A673 (cell line): ENCODE results near the gene CDK12. TPM values are rescaled to one million over a fixed set of nuclear protein-coding genes. Genes with fewer than 3 reads are reported as not detected.
A peak's percentile ranks its signal among the peaks of the same experiment; 100 is the strongest.

ENCODE experiments used
- BruUV-seq: library from RNA; stranded (reverse); fragments of 400-500 nt; replicated peaks from 2 replicates; lab custom pipeline; 2021; lab: Mats Ljungman, UMichigan
- CTCF ChIA-PET: fragments of 300-600 bp; sonication (Branson Sonifier 250); formaldehyde crosslinking; loops from one replicate; lab custom pipeline; 2022; ENCODE audit warnings: antibody characterized with exemption; lab: Charles Lee
- POLR2A ChIA-PET: fragments of 300-600 bp; sonication (Branson Sonifier 250); formaldehyde crosslinking; loops from one replicate; lab custom pipeline; 2022; ENCODE audit warnings: antibody characterized with exemption; ENCODE audit not compliant: low non-redundant PET; lab: Charles Lee
- DNase-seq: peaks from one replicate; pipeline ENCODE4 v3.0.0-alpha.2; 2015; ENCODE audit warnings: low spot score
- H3K27ac ChIP-seq: fragments of 200-600 bp; sonication (generic); 2 replicates; pipeline ENCODE4 v1.5.1; 2016; ENCODE audit warnings: mixed run types, low read depth, mild to moderate bottlenecking, mixed read lengths, antibody characterized with exemption, low read length; ENCODE audit not compliant: poor library complexity, severe bottlenecking
- H3K27me3 ChIP-seq: fragments of 200-600 bp; sonication (generic); replicated peaks from 2 replicates; pipeline ENCODE4 v1.6.1; 2017; ENCODE audit warnings: mixed run types, low read depth, mild to moderate bottlenecking, mixed read lengths, antibody characterized with exemption, low read length; ENCODE audit not compliant: insufficient read depth, poor library complexity
- H3K36me3 ChIP-seq: fragments of 200-600 bp; sonication (generic); 2 replicates; pipeline ENCODE4 v1.6.1; 2016; ENCODE audit warnings: mixed run types, mild to moderate bottlenecking, mixed read lengths, antibody characterized with exemption, low read length; ENCODE audit not compliant: insufficient read depth, poor library complexity, severe bottlenecking
- H3K4me1 ChIP-seq: fragments of 200-600 bp; sonication (generic); 2 replicates; pipeline ENCODE4 v1.6.1; 2017; ENCODE audit warnings: mixed run types, mild to moderate bottlenecking, mixed read lengths, antibody characterized with exemption, low read length; ENCODE audit not compliant: insufficient read depth, poor library complexity, severe bottlenecking
- H3K4me3 ChIP-seq: fragments of 200-600 bp; sonication (generic); 2 replicates; pipeline ENCODE4 v1.5.1; 2016; ENCODE audit warnings: low read depth, mixed run types, mild to moderate bottlenecking, mixed read lengths, low read length; ENCODE audit not compliant: poor library complexity, severe bottlenecking
- H3K9me3 ChIP-seq: fragments of 200-600 bp; sonication (generic); 2 replicates; pipeline ENCODE4 v1.6.1; 2016; ENCODE audit warnings: mixed run types, low read depth, mild to moderate bottlenecking, mixed read lengths, antibody characterized with exemption, low read length; ENCODE audit not compliant: poor library complexity, severe bottlenecking
- CTCF ChIP-seq: fragments of 300-800, 200-600 bp; sonication (generic); conservative IDR thresholded peaks from 2 replicates; pipeline ENCODE4 v1.5.1; 2017; ENCODE audit warnings: low read depth, mild to moderate bottlenecking, antibody characterized with exemption, low read length, moderate library complexity, mixed read lengths
- EZH2 ChIP-seq: fragments of 200-600 bp; sonication (generic); IDR thresholded peaks from 2 replicates; pipeline ENCODE4 v1.6.1; 2017; ENCODE audit warnings: borderline replicate concordance, low read depth, mild to moderate bottlenecking, mixed read lengths, antibody characterized with exemption, low read length; ENCODE audit not compliant: poor library complexity, severe bottlenecking
- intact Hi-C: fragments of 100-400 bp; cut with micrococcal nuclease; formaldehyde crosslinking; loops from one replicate; pipeline ENCODE4 v1.10.0; 2022; ENCODE audit not compliant: unreplicated experiment
- total RNA-seq: library from RNA; stranded (reverse); gene quantifications from 2 replicates; pipeline ENCODE4 v1.2.3, GENCODE V29; 2021

CDK12 gene
- total RNA-seq, 1 experiment from 2014 or later: 43.5 TPM

DNA sequence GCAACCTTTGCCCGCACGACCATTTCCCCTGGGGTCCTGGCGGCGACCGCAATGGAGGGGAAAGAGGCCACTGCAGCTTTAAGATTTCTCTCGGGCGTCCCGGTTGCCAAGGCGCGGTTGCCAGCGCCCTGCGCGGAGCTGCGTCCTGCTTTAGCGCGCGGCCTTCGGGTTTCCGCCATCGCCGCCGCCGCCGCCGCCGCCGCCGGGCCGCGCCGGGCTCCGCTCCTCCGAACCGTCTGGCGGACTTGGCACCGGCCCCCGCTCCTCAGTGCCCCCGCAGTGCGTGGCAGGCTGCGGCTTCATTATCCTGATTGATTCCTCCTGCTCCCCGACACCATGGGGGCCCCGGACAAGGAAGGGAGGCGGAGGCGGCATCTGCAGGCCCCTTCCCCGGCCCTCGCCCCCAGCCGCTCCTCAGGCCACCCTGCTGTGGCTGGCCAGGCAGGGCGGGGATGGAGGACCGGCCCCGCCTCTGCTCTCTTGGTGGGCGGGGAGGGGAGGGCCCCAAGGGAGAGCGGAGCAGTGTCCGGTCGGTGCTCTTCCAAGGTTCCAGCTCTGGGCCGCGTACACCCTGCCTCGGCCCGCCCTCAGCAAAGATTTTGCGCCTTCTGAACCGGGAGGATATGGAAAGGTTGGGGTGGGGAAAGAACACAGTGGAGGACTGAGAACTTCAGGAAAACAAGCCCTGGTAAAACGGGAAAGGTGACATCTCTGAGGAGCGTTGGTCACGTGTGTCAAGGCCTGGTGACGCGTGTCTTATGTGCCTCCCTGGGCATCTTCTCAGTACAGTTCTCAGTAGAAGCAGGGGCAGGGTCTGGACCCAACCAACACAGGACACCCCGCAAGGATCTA, 112.4 kb downstream of the CDK12 start:
- intact Hi-C loops: no loop called here
- H3K4me3 ChIP-seq: peak overlapping the region; percentile 49
- H3K27me3 ChIP-seq: no peaks in the 10 kb centered on the region
- ChIA-PET CTCF (interaction anchor here (0.6 to 0.9 kb wide), 2 partner anchors 48 to 502 kb away, joined by 3 to 4 read pairs; no protein-coding TSS in a partner anchor), POLR2A (no interaction called here)
- BruUV-seq: no TSS peak
- TF ChIP-seq EZH2 (no peak), CTCF (no peak)
- H3K36me3 ChIP-seq: no peaks in the 10 kb centered on the region
- no peak overlapping the region for H3K27ac ChIP-seq
- no peaks in the 10 kb centered on the region for H3K4me1 ChIP-seq
- DNase-seq: peak; percentile 45
- no peaks in the 10 kb centered on the region for H3K9me3 ChIP-seq

GRCh38 chr17:39576187-39576586, 114.9 kb downstream of the CDK12 start:
- CTCF ChIA-PET: interaction anchor here (0.6 to 1.1 kb wide), 5 partner anchors 45 to 341 kb away, joined by 3 to 5 read pairs (median 4); no protein-coding TSS in a partner anchor
- Histone ChIP-seq H3K27ac (no peak overlapping the region), H3K27me3 (no peaks in the 10 kb centered on the region), H3K9me3 (no peaks in the 10 kb centered on the region), H3K4me1 (no peaks in the 10 kb centered on the region), H3K36me3 (no peaks in the 10 kb centered on the region), H3K4me3 (no peak overlapping the region)
- TF ChIP-seq CTCF (peak; percentile 67), EZH2 (no peak)
- no TSS peak for BruUV-seq
- peak; percentile 48 for DNase-seq
- intact Hi-C loops: loop anchor here (1.0 kb wide), 1 partner anchor 28 kb away; no protein-coding TSS in a partner anchor
- POLR2A ChIA-PET: no interaction called here

GRCh38 chr17:39578272-39578671, 117.0 kb downstream of the CDK12 start:
- DNase-seq: no peak
- no TSS peak for BruUV-seq
- Histone ChIP-seq H3K36me3 (no peaks in the 10 kb centered on the region), H3K27me3 (no peaks in the 10 kb centered on the region), H3K4me3 (no peak overlapping the region), H3K27ac (no peak overlapping the region), H3K9me3 (no peaks in the 10 kb centered on the region), H3K4me1 (no peaks in the 10 kb centered on the region)
- intact Hi-C loops: no loop called here
- TF ChIP-seq CTCF: no peak
- no peak for TF ChIP-seq EZH2
- CTCF ChIA-PET: no interaction called here
- POLR2A ChIA-PET: no interaction called here
